HCT116 (cell line): ENCODE results near the gene ORMDL2. TPM values are rescaled to one million over a fixed set of nuclear protein-coding genes. Genes with fewer than 3 reads are reported as not detected.
A peak's percentile ranks its signal among the peaks of the same experiment; 100 is the strongest.

Source experiments
- ATAC-seq: fragments of 200-7000 bp; cut with Tn5 transposase; 2 replicates; pipeline ENCODE4 v1.9.1; 2020; ENCODE audit warnings: mild to moderate bottlenecking, moderate library complexity
- BruUV-seq: library from RNA; stranded (reverse); fragments of 400-500 nt; replicated peaks from 2 replicates; lab custom pipeline; 2021; lab: Mats Ljungman, UMichigan
- CTCF ChIA-PET: fragments of 300-600 bp; sonication (Branson Sonifier 250); formaldehyde crosslinking; loops from one replicate; lab custom pipeline; 2021; ENCODE audit warnings: antibody characterized with exemption; lab: Charles Lee
- POLR2A ChIA-PET: fragments of 300-600, 350-600 bp; sonication (Branson Sonifier 250); formaldehyde crosslinking; loops from one replicate; lab custom pipeline; 2021; ENCODE audit warnings: antibody characterized with exemption; lab: Charles Lee
- RAD21 ChIA-PET, 2 experiments: fragments of 300-600 bp; sonication (Branson Sonifier 250); formaldehyde crosslinking; loops; one replicate each; lab custom pipeline; 2023; ENCODE audit warnings: low total read pairs in 2 of 2; ENCODE audit not compliant: uncharacterized antibody in 2 of 2, unreplicated experiment in 2 of 2, low non-redundant PET in 1 of 2; lab: Charles Lee
- DNase-seq: peaks from one replicate; pipeline ENCODE4 v3.0.0-alpha.2; 2010; ENCODE audit warnings: low read depth, low spot score
- H2AFZ ChIP-seq: fragments of 200-600 bp; shearing (Covaris generic), sonication (generic); 2 replicates; pipeline ENCODE4 v1.6.1; 2017; ENCODE audit warnings: low read depth, mixed run types, mixed read lengths, antibody characterized with exemption, low read length; ENCODE audit not compliant: poor library complexity, severe bottlenecking
- H3K27ac ChIP-seq: 2 replicates; pipeline ENCODE4 v1.5.1; 2012; ENCODE audit warnings: low read depth, low read length
- H3K27me3 ChIP-seq: fragments of 200-600 bp; sonication (generic); 2 replicates; pipeline ENCODE4 v1.6.1; 2016; ENCODE audit warnings: mixed run types, low read length, mixed read lengths; ENCODE audit not compliant: insufficient read depth
- H3K36me3 ChIP-seq, 2 experiments: fragments of 200-500 bp in 1 of 2; fragments of 200-600 bp in 1 of 2; sonication (Bioruptor generic) in 1 of 2; sonication (generic) in 1 of 2; 2 replicates each; pipeline versions ENCODE4 v1.5.1 to v1.6.1; 2014 to 2016; ENCODE audit warnings: low read length in 2 of 2, inconsistent platforms in 1 of 2, mixed read lengths in 1 of 2, mixed run types in 1 of 2; ENCODE audit not compliant: insufficient read depth in 2 of 2, control insufficient read depth in 1 of 2
- H3K4me1 ChIP-seq, 2 experiments: fragments of 200-600 bp in 1 of 2; sonication (generic) in 1 of 2; 2 replicates each; pipeline versions ENCODE4 v1.5.1 to v1.6.1; 2012 to 2017; ENCODE audit warnings: low read length in 2 of 2, inconsistent platforms in 1 of 2, mild to moderate bottlenecking in 1 of 2, mixed read lengths in 1 of 2, mixed run types in 1 of 2, moderate library complexity in 1 of 2; ENCODE audit not compliant: insufficient read depth in 2 of 2, control insufficient read depth in 1 of 2
- H3K4me2 ChIP-seq: fragments of 200-600 bp; sonication (generic); 2 replicates; pipeline ENCODE4 v1.6.1; 2017; ENCODE audit warnings: mixed run types, low read length, mixed read lengths
- H3K4me3 ChIP-seq, 2 experiments: fragments of 200-600 bp in 1 of 2; sonication (generic) in 1 of 2; replicated peaks in 1 of 2; 2 replicates each; pipeline ENCODE4 v1.5.1; 2011 to 2016; ENCODE audit warnings: low read length in 2 of 2, control low read depth in 1 of 2, low read depth in 1 of 2, mild to moderate bottlenecking in 1 of 2, mixed read lengths in 1 of 2, mixed run types in 1 of 2
- H3K79me2 ChIP-seq: fragments of 200-600 bp; sonication (generic); 2 replicates; pipeline ENCODE4 v1.6.1; 2017; ENCODE audit warnings: mild to moderate bottlenecking, mixed run types, low read length, moderate library complexity, mixed read lengths; ENCODE audit not compliant: insufficient read depth
- H3K9ac ChIP-seq: fragments of 200-600 bp; sonication (generic); 2 replicates; pipeline ENCODE4 v1.6.1; 2016; ENCODE audit warnings: low read length, mixed read lengths
- H3K9me2 ChIP-seq: fragments of 200-600 bp; sonication (generic), shearing (Covaris generic); 2 replicates; pipeline ENCODE4 v1.6.1; 2017; ENCODE audit warnings: mixed run types, mild to moderate bottlenecking, moderate library complexity; ENCODE audit not compliant: insufficient read depth
- H3K9me3 ChIP-seq, 2 experiments: fragments of 200-500 bp in 1 of 2; fragments of 200-600 bp in 1 of 2; sonication (Bioruptor generic) in 1 of 2; sonication (generic) in 1 of 2; 2 replicates each; pipeline ENCODE4 v1.6.1; 2014 to 2017; ENCODE audit warnings: low read length in 2 of 2, mixed read lengths in 2 of 2, inconsistent platforms in 1 of 2, low read depth in 1 of 2, mild to moderate bottlenecking in 1 of 2, mixed run types in 1 of 2, moderate library complexity in 1 of 2; ENCODE audit not compliant: control insufficient read depth in 1 of 2, insufficient read depth in 1 of 2
- H4K20me1 ChIP-seq: fragments of 200-600 bp; sonication (generic), shearing (Covaris generic); 2 replicates; pipeline ENCODE4 v1.6.1; 2017; ENCODE audit warnings: mixed run types, mild to moderate bottlenecking, moderate library complexity; ENCODE audit not compliant: insufficient read depth
- CBX3 ChIP-seq: IDR thresholded peaks from 2 replicates; pipeline ENCODE4 v1.6.1; 2012; ENCODE audit warnings: low read depth
- CEBPB ChIP-seq: IDR thresholded peaks from 2 replicates; pipeline ENCODE4 v1.6.1; 2012; ENCODE audit warnings: low read depth
- FOSL1 ChIP-seq: IDR thresholded peaks from 2 replicates; pipeline ENCODE4 v1.6.1; 2012; ENCODE audit warnings: low read depth
- JUND ChIP-seq: IDR thresholded peaks from 2 replicates; pipeline ENCODE4 v1.6.1; 2012
- POLR2A ChIP-seq: IDR thresholded peaks from 2 replicates; pipeline ENCODE4 v1.7.0; 2011; ENCODE audit warnings: borderline replicate concordance; ENCODE audit not compliant: insufficient read depth, insufficient read length; ENCODE audit errors: extremely low read depth
- POLR2AphosphoS5 ChIP-seq: IDR thresholded peaks from 2 replicates; pipeline ENCODE4 v1.6.1; 2011; ENCODE audit warnings: mild to moderate bottlenecking, low read depth, low read length, moderate library complexity
- RAD21 ChIP-seq: IDR thresholded peaks from 2 replicates; pipeline ENCODE4 v1.6.1; 2012; ENCODE audit warnings: low read depth, mild to moderate bottlenecking
- YY1 ChIP-seq: IDR thresholded peaks from 2 replicates; pipeline ENCODE4 v1.6.1; 2011; ENCODE audit warnings: low read length, low read depth, moderate library complexity, mild to moderate bottlenecking; ENCODE audit not compliant: insufficient replicate concordance; ENCODE audit errors: extremely low read depth
- intact Hi-C: fragments of 100-400 bp; cut with micrococcal nuclease; formaldehyde crosslinking; loops from 2 replicates; pipeline ENCODE4 v1.10.0; 2022
- total RNA-seq: library from RNA; stranded (reverse); gene quantifications from one replicate; pipeline ENCODE4 v1.2.1, GENCODE V29; 2021; ENCODE audit not compliant: unreplicated experiment
- TF ChIP-seq, protein P1 (sequence below): IDR thresholded peaks from 2 replicates; pipeline ENCODE4 v1.6.1; 2012
- TF ChIP-seq, protein P2 (sequence below), 3 experiments: fragments of 200-600 bp in 1 of 3; sonication (generic) in 1 of 3; IDR thresholded peaks in 2 of 3; conservative IDR thresholded peaks in 1 of 3; 2 replicates each; pipeline ENCODE4 v1.5.1; 2012 to 2017; ENCODE audit warnings: low read depth in 2 of 3, low read length in 2 of 3, antibody characterized with exemption in 1 of 3, borderline replicate concordance in 1 of 3, control low read depth in 1 of 3, mild to moderate bottlenecking in 1 of 3, mixed read lengths in 1 of 3, mixed run types in 1 of 3, moderate library complexity in 1 of 3; ENCODE audit not compliant: insufficient read depth in 1 of 3

Gene ORMDL2
- total RNA-seq, 1 experiment from 2014 or later, result 25.5 TPM

DNA sequence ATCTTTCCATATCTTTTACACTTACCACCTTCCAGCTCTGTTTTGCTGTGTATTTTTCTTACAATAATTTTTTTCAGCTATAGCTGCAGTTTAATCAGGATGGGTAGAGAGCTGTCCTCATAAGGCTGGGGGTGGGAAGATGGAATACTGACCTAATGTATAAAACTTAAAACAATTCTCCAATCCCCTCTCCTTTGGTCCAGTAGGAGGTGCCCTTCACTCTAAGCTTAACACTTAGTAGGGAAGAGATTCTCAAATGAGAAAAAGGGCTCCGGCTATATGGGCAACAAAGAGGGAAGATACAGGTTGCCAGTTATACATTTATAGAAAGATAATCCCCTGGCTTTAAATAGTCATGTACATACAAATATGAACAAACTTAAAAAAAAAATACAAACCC, 2.8 kb downstream of the ORMDL2 start:
- intact Hi-C loops, result loop anchor here (1.0 kb wide), 1 partner anchor 120 kb away; no protein-coding TSS in a partner anchor
- Histone ChIP-seq H2AFZ (no peak overlapping the region), H3K27me3 (no peaks in the 10 kb centered on the region), H3K79me2 (peaks cover 61% of the 10 kb centered on the region), H4K20me1 (no peaks in the 10 kb centered on the region), H3K9me3 (no peaks in the 10 kb centered on the region), H3K36me3 (peaks cover 31 to 36% of the 10 kb centered on the region in 2 experiments), H3K9me2 (no peaks in the 10 kb centered on the region), H3K4me1 (peaks cover 14 to 19% of the 10 kb centered on the region in 2 experiments), H3K4me3 (no peak overlapping the region), H3K27ac (no peak overlapping the region), H3K4me2 (no peak overlapping the region), H3K9ac (no peak overlapping the region)
- RAD21 ChIA-PET, result no interaction called here
- BruUV-seq, result no TSS peak
- CTCF ChIA-PET, result interaction anchor here (0.8 to 2.5 kb wide), 9 partner anchors 9 to 129 kb away, joined by 3 to 13 read pairs (median 4); partner anchors contain the start of gene DNAJC14
- DNase-seq (no peak), ATAC-seq (no peak)
- TF ChIP-seq YY1 (no peak), CBX3 (no peak), POLR2A (no peak), RAD21 (peak; percentile 47)
- TF ChIP-seq, protein P1, sequence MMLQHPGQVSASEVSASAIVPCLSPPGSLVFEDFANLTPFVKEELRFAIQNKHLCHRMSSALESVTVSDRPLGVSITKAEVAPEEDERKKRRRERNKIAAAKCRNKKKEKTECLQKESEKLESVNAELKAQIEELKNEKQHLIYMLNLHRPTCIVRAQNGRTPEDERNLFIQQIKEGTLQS, result no peak
- TF ChIP-seq, protein P2, sequence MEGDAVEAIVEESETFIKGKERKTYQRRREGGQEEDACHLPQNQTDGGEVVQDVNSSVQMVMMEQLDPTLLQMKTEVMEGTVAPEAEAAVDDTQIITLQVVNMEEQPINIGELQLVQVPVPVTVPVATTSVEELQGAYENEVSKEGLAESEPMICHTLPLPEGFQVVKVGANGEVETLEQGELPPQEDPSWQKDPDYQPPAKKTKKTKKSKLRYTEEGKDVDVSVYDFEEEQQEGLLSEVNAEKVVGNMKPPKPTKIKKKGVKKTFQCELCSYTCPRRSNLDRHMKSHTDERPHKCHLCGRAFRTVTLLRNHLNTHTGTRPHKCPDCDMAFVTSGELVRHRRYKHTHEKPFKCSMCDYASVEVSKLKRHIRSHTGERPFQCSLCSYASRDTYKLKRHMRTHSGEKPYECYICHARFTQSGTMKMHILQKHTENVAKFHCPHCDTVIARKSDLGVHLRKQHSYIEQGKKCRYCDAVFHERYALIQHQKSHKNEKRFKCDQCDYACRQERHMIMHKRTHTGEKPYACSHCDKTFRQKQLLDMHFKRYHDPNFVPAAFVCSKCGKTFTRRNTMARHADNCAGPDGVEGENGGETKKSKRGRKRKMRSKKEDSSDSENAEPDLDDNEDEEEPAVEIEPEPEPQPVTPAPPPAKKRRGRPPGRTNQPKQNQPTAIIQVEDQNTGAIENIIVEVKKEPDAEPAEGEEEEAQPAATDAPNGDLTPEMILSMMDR (IDR thresholded peaks at IDR 0.05 in 2 of 3, conservative IDR thresholded peaks at IDR 0.05 in 1 of 3; ENCODE audit: borderline replicate concordance in 1 of 3, insufficient read depth in 1 of 3, low read depth in 2 of 3, low read length in 2 of 3), result peak; percentile 33 to 56 (median 49); a peak in 5 of 6 replicates
- POLR2A ChIA-PET, result interaction anchor here (0.9 to 2.5 kb wide), 4 partner anchors 9 to 119 kb away, joined by 3 to 14 read pairs (median 4); partner anchors contain the start of gene DNAJC14

GRCh38 chr12:55822228-55822627, 4.4 kb downstream of the ORMDL2 start:
- no peaks in the 10 kb centered on the region for H4K20me1 ChIP-seq
- ChIA-PET RAD21 (no interaction called here), CTCF (no interaction called here), POLR2A (no interaction called here)
- H3K4me2 ChIP-seq, result no peak overlapping the region
- H3K27ac ChIP-seq, result no peak overlapping the region
- ATAC-seq (no peak), DNase-seq (no peak)
- H3K4me3 ChIP-seq, result no peak overlapping the region
- peaks cover 8 to 12% of the 10 kb centered on the region in 2 experiments; a peak in 3 of 4 replicates for H3K4me1 ChIP-seq
- H3K9me3 ChIP-seq, result no peaks in the 10 kb centered on the region
- no peak for TF ChIP-seq YY1
- no peak for TF ChIP-seq FOSL1
- 0 out of 2 replicates have a peak, but pooled peaks have one; percentile 28 for TF ChIP-seq POLR2AphosphoS5
- TF ChIP-seq, protein P2 (IDR thresholded peaks at IDR 0.05 in 2 of 3, conservative IDR thresholded peaks at IDR 0.05 in 1 of 3; ENCODE audit: borderline replicate concordance in 1 of 3, insufficient read depth in 1 of 3, low read depth in 2 of 3, low read length in 2 of 3), result peak in 2 of 3 experiments; percentile 51 to 62; a peak in 4 of 6 replicates
- peak; percentile 33; the same call in 1 of the 2 replicates for TF ChIP-seq CBX3
- no peak for TF ChIP-seq CEBPB
- TF ChIP-seq JUND, result no peak
- TF ChIP-seq POLR2A, result no peak
- TF ChIP-seq RAD21, result peak; percentile 41; the same call in 1 of the 2 replicates
- H3K9ac ChIP-seq, result no peak overlapping the region
- H3K79me2 ChIP-seq, result peaks cover 61% of the 10 kb centered on the region
- BruUV-seq, result no TSS peak
- H3K9me2 ChIP-seq, result no peaks in the 10 kb centered on the region
- H3K36me3 ChIP-seq, result peaks cover 31 to 37% of the 10 kb centered on the region in 2 experiments
- H2AFZ ChIP-seq, result no peak overlapping the region
- intact Hi-C loops, result no loop called here
- no peaks in the 10 kb centered on the region for H3K27me3 ChIP-seq
